HG02870 (cell line): ENCODE results near the gene SNED1.
"Not testable (repeated sequence)": the region's sequence is repeated elsewhere in the genome, so short reads cannot be mapped to it uniquely, and the experiment has no call there.

Experiments
- ATAC-seq: cut with Tn5 transposase; IDR thresholded peaks from one replicate; pipeline ENCODE4 v1.9.1; 2021; ENCODE audit warnings: mild to moderate bottlenecking, moderate library complexity; ENCODE audit not compliant: unreplicated experiment

SNED1 gene

DNA sequence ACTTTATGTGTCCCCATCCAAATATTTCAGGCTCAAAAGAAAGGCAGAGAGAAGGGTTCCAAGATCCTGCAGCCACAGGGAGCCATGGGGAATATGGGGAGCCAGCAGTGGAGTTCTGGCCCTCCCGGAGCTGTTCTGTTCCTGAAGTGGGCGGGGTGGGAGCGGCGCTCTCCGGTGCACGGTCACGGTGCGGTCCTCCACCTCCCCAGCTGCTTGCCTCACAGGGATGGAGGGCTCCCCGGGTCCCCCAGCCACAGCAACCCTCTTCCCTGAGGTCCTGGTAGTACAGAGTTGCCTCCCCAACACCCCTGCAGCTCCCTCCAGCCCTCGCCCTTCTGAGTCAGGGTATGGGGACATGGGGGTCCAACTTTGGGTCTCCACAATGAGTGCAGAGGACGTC, 26.2 kb upstream of the SNED1 start:
- no peak for ATAC-seq

DNA sequence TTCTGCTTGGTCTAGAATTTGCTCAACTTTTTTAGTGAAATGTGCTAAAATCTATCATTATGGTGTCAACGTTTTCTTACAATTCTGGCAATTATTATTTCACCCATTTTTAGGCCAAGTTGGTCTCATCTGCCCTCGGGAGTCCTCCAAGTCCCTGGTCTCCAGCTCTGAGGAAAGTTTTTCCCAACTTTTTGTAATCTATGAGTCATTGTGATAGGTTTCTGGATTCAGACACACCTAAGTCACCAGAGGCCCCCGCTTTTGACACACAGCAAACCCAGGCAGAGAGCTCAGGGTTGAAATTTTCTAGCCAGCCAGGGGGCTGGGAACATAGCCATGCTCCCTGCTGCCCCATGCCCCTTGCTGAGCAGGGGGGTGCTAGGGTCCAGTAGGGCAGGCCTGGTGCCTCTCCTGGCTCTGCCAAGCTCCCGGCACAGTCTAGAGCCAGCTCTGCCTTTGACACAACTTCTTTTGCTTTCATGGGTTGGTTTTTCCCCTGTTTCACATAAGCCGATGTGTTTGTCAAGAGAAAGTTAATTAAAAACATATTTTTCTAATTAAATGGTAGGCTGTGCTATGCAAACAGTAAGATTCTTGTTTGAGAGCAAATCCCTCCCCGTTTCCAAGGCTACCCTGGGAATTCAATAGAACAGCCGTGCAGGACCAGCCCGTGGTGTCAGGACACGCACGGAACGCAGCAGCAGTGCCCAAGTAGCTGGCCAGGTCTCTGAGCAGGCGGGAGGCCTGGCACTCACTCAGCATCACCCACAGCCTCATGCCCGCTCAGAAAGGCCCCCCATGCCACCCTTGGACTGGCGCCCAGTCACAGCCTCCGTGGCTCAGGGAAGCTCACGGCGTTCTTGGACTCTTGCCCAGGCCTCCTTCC, 25.5 kb upstream of the SNED1 start:
- no peak for ATAC-seq

DNA sequence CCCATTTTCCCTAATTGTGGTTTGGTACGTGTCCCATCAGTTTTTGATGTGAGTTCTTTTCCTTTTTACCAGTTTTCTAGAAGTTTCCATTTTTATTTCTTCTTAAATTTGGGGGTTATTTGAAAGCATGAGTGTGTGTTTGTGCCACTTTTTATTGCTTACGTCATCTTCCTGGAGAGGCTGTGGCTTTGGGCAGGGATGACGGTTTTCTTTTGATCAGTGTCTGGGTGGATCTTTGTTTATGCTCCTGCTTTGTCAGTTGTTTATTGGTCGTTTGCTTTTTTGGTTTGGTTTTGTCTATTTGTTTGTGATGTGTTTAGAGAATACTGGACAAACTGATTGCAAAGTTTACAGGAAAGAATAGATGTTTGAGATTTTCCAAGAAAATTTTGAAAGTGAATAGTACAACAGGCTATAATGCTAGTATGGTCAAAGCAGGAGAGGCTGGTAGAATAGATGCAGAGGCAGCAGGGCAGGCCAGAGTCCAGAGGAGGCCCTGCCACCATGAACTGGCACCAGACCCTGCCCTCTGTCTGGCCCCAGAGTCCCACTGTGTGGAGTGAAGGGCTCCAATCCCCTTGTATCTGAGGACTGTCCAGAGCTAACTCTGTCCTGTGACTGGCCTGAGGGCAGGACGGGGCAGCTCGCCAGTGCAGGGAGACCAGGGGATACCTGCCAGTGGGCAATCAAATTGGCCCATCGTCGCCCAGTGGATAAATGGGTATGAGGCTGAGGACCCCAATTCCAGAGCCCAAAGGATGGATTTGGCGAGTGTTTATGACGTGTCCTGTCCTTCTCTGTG, 23.4 kb upstream of the SNED1 start:
- no peak for ATAC-seq

DNA sequence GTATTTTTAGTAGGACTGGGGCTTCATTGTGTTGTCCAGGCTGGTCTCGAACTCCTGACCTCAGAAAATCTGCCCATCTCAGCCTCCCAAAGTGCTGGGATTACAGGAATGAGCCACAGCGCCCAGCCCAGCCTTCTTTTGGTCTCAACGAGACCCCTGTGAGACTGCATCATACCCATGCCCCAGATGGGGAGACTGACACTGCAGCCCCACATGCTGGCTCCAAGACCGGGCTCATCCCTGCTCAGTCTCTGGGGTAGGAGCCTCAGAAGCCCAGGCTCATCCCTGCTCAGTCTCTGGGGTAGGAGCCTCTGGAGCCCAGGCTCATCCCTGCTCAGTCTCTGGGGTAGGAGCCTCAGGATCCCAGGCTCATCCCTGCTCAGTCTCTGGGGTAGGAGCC, 22.5 kb upstream of the SNED1 start:
- ATAC-seq, result not testable (repeated sequence)

DNA sequence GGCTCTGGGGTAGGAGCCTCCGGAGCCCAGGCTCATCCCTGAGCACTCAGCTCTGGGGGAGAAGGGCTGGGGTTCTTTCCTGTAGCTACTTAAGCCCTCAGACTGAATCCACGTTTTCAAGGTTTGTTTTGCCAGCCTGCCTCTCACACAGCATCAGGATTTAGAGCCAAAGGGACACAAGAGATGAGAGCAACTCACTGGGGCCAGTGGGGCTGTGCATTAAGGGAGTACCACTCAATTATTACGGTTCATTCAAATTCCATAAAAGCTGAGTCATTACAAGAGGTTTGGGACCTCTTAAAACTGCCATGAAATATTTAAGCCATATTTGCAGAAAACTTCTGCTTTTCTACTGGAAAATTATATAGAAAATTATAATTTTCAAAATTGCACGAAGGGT, 17.1 kb upstream of the SNED1 start:
- no peak for ATAC-seq

DNA sequence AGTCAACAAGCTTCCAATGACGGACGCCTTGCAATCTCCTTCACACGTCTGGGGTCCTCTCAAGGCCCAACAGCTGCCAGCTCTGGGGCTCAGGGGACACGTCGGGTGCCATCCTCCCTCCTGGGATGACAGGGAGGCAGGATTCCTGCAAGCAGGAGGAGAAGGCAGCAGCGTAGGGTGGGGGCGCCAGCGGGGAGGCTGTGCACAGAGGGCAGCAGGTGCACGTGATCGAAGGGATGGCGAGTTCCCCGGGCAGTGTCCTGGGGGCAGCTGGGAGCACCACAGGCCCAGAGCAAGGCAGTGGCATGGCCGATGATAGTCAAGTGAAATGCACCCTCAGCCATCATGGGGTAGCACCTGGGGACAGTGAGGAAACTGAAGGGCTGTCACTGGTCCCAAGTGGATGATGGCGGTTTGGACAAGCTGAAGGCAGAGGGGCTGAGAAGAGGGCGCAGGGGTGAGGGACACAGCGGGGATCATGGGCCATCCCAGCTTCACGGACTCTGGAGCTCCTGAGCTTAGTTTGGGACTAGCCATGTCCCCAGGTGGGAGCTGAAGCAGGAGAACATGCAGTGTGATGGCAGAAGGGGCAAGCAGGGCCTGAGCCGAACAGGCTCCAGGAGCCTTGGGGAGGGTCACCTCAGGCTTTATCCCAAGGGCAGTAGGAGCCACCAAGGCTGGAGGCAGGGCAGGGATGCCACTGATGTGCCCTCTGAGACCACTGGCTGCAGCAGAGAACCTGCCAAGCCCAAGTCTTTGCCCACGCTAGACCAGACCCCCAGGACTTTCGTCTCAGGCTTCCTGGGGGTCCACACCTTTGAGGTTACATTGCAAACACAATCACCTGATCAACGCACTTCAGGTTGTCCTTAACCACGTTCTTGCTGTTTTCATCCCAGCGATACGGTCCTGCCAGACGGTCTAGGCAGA, 16.3 kb upstream of the SNED1 start:
- no peak for ATAC-seq

DNA sequence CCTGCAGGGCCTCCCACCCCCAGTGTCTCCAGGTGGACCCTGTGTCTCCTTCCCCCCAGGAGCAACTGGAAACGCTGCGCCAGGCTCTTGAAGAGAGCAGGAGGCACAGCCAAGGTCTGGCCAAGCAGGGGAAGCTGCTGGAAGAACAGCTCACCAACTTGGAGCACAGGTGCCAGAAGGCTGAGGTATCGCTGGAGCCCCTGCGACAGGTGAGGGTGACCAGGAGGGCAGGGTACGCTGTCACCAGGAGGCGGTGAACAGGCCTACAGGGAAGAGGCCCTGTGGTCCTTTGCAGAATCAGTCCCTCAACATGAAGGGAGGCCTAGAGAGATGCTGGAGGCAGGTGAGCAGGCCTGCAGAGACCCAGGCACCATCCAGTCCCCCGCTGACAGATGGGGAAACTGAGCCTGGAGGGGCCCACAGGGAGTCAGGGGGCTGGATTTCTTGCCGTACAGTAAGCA, 15.6 kb upstream of the SNED1 start:
- no peak for ATAC-seq

DNA sequence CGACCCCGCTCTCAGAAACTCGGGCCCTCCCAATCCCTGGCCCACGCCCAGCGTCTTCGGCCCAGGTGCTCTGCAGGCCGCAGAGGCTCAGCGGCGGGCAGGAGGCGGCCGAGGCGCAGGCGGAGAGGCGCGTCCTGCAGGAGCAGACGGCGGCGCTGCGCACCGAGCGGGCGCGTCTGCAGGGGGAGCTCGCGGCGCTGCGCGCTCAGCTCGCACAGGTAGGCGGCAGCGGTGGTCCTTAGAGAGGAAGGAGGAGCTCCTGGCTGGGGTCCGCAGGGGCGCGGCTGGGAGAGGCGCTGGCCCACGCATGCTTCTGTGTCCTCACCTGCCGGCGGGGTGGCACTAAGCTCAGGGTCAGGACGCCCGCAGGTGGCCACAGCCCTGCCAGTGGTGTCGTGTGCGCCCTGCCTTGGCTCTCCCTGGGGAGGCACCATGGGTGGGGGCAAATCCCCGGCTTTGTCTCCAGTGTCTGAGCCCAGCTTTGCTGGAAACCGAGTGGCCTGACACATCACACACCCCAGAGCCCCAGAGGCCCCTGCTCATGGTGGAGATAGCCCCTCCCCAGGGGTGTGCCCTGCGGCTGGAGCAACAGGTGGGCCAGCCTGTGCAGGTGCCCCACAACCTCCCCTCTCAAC, 14.9 kb upstream of the SNED1 start:
- ATAC-seq, result no peak

DNA sequence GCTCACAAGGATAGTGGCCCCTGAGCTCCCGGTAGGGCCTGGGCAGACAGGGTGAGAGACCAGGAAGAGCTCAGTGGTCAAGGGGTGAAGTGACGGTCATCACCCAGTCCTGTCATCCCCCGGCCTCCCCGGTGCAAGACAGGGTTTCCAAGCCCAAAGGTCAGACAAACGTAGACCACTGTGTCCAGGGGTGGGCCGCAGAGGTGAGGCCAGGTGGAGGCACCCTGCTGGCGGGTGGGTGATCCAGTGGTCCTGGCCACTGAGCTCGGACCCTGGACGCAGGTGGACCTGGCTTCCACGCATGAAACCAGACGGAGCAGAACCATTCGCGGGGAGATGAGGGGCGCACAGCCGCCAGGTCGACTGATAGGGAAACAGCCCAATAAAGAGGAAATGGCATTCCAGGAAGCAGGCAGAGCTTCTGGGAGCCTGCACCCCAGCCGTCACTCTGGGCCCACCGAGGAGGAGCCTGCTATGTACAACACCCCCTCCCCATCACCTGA, 14.4 kb upstream of the SNED1 start:
- ATAC-seq, result no peak

DNA sequence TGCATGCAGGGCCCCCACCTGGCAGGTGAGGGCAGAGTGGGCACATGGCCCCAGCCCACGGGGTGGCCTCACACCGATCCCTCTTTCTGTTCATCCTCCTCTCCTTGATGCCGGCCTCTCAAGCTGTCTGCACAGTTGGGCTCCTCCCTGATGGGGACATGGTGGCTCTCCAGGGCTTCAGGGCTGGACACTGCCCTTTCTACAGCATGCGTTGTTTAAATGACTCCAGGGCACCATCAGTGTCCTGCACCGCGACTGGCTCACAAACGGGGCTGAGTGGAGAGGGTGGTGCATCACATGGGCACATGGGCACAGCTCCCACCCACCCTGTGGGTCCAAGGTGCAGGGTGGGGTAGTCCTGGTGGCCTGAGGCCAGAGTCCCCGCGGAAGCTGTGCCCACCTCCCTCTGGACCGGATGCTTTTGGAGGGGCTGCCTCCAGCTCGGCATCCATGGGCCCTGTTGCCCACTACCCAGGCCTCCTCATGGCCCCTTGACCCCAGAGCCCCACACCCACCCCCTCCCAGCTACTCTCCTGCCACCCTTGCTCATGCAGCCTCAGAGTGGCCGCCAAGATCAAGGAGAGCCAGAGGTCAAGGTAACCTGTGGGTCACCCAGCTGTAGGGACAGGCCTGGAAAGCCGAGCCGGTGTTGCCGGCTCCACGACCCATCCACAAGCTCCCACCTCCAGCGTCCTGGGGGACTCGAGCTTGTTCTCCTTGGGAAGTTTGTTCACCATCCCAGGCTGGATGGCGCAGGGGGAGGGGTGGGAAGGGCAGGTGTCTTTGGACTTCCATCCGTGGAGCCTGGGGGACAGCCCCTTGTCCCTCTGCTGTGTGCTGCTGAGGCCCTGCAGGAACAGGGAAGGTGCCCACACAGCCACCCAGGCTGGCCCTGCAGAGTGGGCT, 12.3 kb upstream of the SNED1 start:
- ATAC-seq, result no peak

DNA sequence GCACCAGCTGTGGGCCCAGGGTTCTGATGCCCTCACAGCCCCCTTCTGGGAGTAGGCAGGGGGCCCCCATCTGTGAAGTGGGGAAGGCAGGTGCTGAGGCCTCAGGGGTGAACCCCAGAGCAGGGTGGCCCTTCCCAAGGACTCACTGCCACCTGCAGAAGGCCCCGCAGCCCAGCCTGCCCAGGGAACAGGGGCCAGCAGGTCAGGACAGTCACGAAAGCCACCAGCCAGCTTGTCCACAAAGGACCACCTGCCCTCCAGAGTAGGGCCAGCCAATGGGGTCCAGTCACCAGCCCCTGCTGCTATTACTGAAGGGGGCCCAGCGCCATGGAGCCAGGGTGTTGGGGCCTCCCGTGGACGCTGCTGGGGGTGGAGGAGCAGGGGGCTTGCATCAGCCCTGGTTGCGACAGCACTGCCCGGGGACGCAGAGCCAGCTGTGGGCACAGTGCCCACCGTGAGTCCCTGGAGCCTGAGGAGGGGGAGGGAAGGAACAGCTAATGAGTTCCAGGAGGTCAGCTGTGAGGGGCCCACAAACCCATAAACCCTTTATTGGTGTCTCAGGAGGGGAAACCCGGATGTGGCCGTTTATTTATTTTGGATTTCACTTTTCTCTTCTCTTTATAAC, 11.5 kb upstream of the SNED1 start:
- ATAC-seq, result no peak

DNA sequence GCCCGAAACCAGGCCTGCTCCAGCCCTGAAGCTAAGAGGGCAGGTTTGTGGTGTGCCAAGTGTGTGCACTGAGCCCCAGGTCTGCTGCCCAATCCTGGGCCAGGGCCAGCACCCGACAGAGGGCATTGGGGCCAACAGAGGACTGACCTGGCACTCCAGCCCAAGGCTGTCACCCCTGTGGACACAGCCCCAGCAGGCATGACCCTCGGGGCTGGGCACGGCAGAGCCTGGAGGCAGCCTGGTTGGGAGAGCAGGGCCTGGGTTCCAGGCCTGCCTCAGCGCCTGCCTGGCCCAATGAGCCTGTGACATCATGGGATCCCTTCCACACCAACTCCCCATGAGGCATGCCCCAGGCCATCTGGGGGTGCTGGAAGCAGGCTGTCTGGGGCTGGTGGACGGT, 10.8 kb upstream of the SNED1 start:
- no peak for ATAC-seq

DNA sequence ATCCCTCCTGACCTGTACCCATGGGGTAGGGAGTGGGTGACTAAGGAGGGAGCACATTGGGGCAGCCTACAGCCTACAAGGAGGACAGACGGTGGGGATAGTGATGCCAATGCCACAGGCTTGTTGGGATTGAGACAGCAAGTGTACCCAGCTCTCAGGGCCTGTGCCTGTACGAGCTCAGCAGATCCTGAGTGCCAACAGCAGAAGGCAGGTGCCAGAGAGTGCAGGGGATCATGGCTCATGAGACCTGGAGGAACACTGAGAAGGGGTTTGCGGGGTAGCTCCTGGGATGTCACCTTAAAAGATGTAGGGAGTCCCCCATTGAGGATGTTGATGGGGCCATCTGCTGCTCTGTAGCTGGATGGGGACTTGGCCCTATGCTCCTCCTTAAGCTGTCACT, 10.3 kb upstream of the SNED1 start:
- no peak for ATAC-seq

DNA sequence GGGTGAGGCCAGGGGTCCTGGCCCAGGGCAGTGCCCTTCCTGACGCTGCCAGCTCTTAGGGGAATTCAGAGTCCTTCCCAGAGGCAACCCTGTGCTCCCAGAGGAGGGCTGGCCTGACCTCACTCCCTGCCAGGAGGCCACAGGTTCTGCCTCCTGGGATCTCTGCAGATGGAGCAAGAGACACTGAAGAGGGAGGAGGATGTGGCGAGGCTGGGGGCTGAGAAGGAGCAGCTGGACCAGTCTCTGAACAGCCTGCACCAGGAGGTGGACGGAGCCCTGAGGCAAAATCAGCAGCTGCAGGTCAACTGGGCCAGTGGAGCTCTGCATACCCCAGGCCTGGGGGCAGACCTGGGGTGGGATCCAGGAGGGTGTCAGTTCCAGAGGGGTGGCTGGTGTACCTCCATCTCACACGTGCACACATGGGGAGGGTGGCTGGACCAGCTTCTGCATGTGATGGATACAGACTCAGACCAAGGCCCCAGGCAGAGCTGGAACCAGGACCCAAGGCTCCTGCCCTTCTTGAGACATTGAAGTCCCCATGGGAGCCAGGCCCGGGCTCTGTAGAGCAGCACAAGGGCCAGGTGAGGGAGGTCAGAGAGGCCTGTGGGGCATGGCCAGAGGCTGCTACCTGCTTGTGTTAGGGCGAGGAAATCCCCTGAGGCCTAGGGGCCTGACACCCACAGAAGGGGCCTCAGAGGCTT, 9.7 kb upstream of the SNED1 start:
- ATAC-seq, result no peak

DNA sequence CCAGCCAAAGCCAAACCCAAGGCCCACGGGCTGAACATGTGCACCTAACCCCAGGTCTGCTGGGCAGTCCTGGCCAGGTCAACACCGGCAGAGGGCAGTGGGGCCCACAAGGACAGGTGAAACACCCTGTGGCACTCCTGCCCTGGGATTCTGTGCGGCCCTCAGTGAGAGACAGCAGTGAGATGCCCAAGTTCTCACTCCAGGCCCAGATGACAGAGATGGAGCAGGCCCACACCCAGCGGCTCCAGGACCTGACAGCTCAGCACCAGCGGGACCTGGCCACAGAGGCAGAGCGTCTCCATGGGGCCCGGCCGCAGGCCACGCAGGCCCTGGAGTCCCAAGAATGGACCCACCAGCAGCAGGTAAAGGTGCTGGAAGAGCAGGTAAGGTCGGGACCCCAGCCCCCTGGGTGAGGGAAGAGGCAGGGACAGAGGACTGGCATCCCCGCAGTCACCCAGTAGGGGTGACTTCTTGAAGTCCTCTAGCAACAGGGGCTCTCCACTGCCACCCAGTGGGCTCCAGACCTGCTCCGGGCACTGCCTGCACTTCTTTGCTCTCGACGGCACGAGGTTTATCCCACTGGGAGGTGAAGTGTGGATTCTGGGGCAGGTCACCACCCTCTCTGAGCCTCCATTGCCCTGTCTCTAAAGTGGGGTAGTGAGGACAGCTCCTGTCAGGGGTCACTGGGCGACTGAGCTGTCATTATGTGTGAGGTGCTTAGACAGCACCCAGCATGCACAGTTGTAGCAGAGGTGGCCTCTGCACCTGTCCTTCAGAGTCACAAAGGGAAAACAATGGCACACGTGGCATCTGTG, 8.8 kb upstream of the SNED1 start:
- ATAC-seq, result no peak

DNA sequence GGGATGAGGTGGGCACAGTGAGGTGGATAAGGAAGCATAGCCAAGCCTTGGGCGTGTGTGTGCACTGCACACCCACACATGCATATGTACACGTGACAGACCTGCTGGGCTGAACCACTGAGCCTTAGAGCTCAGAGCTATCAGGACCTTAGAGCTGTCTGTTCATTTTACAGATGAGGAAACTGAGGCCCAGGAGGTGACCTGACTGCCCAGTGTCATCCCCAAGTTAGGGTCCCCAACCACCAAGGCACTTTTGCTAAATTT, 8.2 kb upstream of the SNED1 start:
- no peak for ATAC-seq

DNA sequence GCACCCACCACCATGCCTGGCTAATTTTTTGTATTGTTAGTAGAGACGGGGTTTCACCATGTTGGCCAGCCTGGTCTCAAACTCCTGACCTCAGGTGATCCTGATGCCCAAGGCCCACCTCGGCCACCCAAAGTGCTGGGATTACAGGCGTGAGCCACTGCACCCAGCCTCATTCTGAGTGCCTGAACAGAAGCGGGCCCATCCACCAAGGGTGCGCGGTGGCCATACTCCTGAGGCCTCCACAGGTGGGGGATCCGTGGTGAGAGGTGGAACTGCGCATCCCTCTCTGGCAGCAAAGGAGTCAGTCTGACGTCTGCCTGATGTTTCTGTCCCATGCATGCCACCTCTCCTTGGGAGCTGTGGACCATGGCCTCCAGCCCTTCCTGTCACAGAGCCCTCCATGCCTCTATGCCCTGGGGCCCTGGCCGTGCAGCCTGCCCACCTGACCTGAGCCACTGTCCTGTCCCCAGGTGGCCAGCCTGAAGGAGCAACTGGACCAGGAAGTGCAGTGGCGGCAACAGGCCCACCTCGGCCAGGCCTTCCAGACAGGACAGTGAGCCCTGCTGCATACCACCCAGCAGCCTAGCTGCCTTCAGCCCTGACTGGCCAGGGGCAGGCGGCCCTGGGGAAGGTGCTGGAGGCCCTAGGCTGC, 7.6 kb upstream of the SNED1 start:
- ATAC-seq, result no peak
